ENCODE measurements around the gene SHC2. TPM values are rescaled to one million over a fixed set of nuclear protein-coding genes. Genes with fewer than 3 reads are reported as not detected.

Gene SHC2
- total and polyA plus RNA-seq, 8 donors, result 16.0 to 34.5 (median 20.2) TPM

DNA sequence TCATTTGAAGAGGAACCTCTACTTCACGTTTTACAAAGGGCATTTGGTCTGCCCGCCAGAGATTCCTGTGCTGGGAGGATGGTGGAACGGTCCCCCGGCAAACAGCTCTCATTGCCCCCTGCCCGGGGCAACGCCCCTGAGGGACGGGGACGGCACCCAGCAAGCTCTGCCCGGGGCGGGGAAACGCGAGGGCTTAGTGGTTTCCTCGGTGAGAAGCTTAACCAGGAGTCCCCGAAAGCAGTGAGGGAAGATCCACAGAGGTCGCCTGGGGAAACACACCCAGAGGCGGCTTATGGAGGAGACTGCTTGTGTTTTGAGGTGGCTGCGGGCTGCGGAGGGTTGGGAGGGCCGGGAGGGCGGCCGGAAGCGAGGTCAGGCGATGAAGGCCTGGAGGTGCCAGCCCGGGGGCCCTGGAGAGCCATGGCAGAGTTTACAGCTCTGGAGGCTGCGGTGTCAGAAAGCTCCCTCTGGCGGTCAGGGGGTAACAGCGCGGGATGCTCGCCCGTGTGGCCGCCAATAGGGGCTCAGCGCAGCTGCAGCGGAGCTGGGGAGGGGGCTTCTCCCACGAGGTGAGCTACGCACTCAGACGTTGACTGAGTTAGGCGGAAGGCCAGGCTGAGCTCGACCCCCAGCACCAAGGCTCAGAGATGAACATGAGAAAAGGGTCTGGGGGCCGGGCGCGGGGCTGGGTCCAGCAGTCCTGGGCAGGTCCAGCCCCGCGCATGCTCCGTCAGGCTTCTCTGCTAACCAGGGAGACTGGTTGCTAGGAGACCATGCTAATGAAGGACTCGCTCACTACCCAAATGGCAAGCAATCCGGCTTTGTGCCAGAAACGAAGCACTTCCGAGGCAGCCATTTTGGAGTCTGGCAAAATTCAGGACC, 45.8 kb upstream of the SHC2 start:
- TF ChIP-seq, protein P1, sequence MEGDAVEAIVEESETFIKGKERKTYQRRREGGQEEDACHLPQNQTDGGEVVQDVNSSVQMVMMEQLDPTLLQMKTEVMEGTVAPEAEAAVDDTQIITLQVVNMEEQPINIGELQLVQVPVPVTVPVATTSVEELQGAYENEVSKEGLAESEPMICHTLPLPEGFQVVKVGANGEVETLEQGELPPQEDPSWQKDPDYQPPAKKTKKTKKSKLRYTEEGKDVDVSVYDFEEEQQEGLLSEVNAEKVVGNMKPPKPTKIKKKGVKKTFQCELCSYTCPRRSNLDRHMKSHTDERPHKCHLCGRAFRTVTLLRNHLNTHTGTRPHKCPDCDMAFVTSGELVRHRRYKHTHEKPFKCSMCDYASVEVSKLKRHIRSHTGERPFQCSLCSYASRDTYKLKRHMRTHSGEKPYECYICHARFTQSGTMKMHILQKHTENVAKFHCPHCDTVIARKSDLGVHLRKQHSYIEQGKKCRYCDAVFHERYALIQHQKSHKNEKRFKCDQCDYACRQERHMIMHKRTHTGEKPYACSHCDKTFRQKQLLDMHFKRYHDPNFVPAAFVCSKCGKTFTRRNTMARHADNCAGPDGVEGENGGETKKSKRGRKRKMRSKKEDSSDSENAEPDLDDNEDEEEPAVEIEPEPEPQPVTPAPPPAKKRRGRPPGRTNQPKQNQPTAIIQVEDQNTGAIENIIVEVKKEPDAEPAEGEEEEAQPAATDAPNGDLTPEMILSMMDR (IDR thresholded peaks at IDR 0.05), result peak; percentile 98
- Histone ChIP-seq H3K27ac (peak overlapping the region; percentile 88 to 98), H3K4me3 (peak overlapping the region; percentile 98 to 100), H3K9me3 (no peaks in the 10 kb centered on the region), H3K4me1 (peaks cover 9 to 49% of the 10 kb centered on the region in 2 donors), H3K36me3 (peaks cover 0 to 8% of the 10 kb centered on the region in 2 donors), H3K27me3 (no peaks in the 10 kb centered on the region)
- intact Hi-C loops (cut with DNase I), result no loop called here
- DNase-seq (peak; percentile 97 to 100 (median 100)), ATAC-seq (peak; percentile 86)

DNA sequence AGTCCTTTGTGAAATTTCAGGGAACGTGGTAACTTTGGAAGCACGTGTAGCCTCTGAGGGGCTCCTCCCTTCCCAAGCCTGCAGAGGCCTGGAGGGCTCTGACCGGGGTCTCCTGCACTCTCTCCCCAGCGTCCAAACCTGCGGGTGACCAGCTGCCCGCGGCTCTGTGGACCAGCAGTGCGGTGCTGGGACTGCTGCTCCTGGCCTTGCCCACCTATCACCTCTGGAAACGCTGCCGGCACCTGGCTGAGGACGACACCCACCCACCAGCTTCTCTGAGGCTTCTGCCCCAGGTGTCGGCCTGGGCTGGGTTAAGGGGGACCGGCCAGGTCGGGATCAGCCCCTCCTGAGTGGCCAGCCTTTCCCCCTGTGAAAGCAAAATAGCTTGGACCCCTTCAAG, 43.8 kb upstream of the SHC2 start:
- DNase-seq (no peak), ATAC-seq (no peak)
- Histone ChIP-seq H3K27ac (no peak overlapping the region), H3K9me3 (no peaks in the 10 kb centered on the region), H3K36me3 (peaks cover 0 to 5% of the 10 kb centered on the region in 2 donors), H3K4me1 (peaks cover 9 to 34% of the 10 kb centered on the region in 2 donors), H3K4me3 (no peak overlapping the region), H3K27me3 (peaks cover 0 to 13% of the 10 kb centered on the region in 2 donors)
- intact Hi-C loops (cut with DNase I), result no loop called here
- TF ChIP-seq, protein P1 (IDR thresholded peaks at IDR 0.05), result no peak

DNA sequence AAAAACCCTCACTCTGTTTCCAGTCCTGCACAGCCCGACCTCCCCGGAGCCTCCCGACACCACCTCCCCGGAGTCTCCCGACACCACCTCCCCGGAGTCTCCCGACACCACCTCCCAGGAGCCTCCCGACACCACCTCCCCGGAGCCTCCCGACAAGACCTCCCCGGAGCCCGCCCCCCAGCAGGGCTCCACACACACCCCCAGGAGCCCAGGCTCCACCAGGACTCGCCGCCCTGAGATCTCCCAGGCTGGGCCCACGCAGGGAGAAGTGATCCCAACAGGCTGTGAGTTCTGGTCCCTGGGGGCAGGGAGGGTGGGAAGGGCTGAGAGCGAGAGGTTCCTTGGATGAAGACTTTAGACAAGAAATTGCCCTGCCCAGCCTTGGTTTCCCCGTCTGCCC, 40.8 kb upstream of the SHC2 start:
- TF ChIP-seq, protein P1 (IDR thresholded peaks at IDR 0.05), result no peak
- H3K9me3 ChIP-seq, result no peaks in the 10 kb centered on the region
- no peaks in the 10 kb centered on the region for H3K36me3 ChIP-seq
- intact Hi-C loops (cut with DNase I), result no loop called here
- H3K4me3 ChIP-seq, result no peak overlapping the region
- peak in 1 of 4 donors; percentile 58 for DNase-seq
- H3K4me1 ChIP-seq, result peaks cover 3 to 28% of the 10 kb centered on the region in 2 donors
- H3K27me3 ChIP-seq, result peaks cover 17 to 39% of the 10 kb centered on the region in 2 donors
- no peak for ATAC-seq
- H3K27ac ChIP-seq, result no peak overlapping the region

DNA sequence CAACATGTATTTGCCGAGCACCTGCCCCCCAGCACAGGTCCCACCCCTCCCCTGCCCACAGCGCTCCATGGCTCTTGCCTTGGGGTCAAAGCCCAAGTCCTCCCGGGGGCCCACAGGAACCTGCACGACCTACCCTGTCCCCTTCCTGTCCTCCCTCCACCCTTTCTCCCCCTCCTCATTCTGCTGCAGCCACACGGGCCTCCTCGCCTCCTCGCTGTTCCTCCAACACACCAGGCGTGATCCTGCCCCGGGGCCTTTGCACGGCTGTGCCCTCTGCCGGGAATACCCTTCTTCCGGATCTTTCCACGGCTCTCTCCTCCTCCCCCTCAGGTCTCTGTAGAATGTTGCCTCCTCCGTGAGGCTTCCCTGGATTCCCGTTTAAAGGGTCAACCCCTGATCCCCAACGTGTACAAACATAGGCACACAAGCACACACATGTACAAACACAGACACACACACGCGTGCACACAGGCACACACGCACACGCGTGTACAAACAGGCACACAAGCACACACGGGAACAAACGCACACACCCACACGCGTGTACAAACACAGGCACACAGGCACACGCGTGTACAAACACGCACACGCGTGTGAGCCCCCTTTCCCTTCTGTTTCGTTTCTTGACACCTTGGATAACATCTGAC, 38.3 kb upstream of the SHC2 start:
- H3K9me3 ChIP-seq, result no peaks in the 10 kb centered on the region
- peaks cover 27 to 63% of the 10 kb centered on the region in 2 donors for H3K27me3 ChIP-seq
- no peak overlapping the region for H3K4me3 ChIP-seq
- no peak overlapping the region for H3K27ac ChIP-seq
- DNase-seq (peak in 1 of 4 donors; percentile 55), ATAC-seq (no peak)
- H3K4me1 ChIP-seq, result peaks cover 0 to 26% of the 10 kb centered on the region in 2 donors
- intact Hi-C loops (cut with DNase I), result no loop called here
- TF ChIP-seq, protein P1 (IDR thresholded peaks at IDR 0.05), result no peak
- no peaks in the 10 kb centered on the region for H3K36me3 ChIP-seq

DNA sequence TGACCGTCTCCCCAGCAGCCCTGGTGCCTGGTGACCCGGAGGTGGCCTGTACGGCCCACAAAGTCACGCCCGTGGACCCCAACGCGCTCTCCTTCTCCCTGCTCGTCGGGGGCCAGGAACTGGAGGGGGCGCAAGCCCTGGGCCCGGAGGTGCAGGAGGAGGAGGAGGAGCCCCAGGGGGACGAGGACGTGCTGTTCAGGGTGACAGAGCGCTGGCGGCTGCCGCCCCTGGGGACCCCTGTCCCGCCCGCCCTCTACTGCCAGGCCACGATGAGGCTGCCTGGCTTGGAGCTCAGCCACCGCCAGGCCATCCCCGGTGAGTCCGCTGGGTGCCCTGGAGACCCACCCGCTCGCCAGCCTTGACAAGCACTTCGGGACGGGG, 37.7 kb upstream of the SHC2 start:
- TF ChIP-seq, protein P1 (IDR thresholded peaks at IDR 0.05), result no peak

More for the DNA sequence above, 37.7 kb upstream of the SHC2 start:
- intact Hi-C loops (cut with DNase I), result no loop called here
- Histone ChIP-seq H3K4me1 (peaks cover 0 to 27% of the 10 kb centered on the region in 2 donors), H3K4me3 (no peak overlapping the region), H3K36me3 (no peaks in the 10 kb centered on the region), H3K9me3 (no peaks in the 10 kb centered on the region), H3K27ac (no peak overlapping the region), H3K27me3 (peaks cover 27 to 65% of the 10 kb centered on the region in 2 donors)
- ATAC-seq, result no peak
- no peak for DNase-seq
